ENCODE measurements around the gene C14orf132.

The C14orf132 gene

GRCh38 chr14:96100161-96101064, 61.3 kb downstream of the C14orf132 start:
- DNase-seq (ENCODE audit: low read depth) = peak; percentile 52

- DNase-seq (ENCODE audit: low read depth) = no peak
These were observed 63.1 kb downstream of the C14orf132 start for GRCh38 chr14:96102081-96102856.

GRCh38 chr14:96103075-96103474, 63.9 kb downstream of the C14orf132 start:
- no peak for DNase-seq (ENCODE audit: low read depth)

DNA sequence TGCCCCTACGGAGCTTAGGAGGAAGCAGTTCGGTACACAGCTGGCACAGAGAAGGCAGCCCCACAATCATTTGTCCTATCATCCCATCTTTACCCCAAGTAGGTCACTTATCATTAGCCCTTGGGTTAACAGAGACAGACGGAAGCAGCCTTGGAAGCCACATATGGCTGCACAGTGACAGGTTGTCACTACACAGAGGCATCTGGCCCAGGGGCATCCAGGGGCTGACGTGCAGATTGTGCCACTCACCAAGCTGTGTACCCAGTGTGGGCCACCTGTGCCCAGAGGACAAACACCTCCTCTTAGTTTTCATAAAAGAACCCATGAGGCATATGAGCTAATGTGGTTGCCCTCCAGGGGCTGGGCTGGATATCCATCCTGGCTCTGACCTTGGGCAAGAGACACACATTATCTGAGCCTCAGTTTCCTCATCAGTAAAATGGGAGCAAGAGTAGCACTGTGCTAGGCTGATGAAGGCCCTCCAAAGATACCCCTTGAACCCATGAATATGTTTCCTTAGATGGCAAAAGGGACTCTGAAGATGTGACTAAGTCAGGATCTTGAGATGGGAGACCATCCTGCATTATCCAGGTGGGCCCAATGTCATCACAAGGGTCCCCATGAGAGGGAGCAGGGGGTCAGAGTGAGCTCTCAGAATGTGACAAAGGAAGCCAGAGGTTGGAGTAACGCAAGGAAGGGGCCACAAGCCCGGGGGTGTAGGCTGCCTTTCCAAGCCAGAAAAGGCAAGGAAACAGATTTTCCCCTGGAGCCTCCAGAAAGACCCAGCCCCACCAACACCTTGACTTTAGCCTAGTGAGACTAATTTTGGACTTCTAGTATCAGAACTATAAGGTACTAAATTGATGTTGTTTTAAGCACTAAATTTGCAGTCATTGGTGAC, 64.6 kb downstream of the C14orf132 start:
- no peak for DNase-seq (ENCODE audit: low read depth)

DNA sequence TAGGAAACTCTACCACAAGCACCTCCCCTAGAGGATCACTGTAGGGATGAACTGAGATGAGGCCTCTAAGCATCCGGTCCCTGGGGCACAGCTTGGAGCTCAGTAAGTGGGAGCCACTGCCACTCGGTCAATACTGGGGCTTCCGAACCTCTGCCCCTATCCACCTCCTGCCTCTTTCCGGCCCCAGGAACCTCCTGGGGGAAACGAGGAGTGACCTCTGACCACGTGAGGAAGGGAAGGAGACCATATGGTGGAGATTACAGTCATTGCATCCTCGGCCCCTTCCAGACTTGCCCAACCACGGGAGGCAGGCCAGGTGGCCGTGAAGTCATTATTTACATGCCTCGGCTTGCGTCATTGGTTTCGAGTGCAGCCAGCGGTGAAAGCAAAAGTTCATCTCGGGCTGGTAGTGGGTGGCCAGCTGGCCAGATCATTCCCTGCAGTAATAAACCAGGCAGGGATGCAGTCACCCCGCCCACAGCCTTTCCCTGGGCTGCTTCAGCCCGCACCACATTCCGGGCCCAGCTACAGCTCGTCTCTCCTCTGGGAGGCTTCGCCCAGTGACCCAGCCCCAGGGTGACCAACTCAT, 65.4 kb downstream of the C14orf132 start:
- DNase-seq (ENCODE audit: low read depth) = peak; percentile 99

- no peak for DNase-seq (ENCODE audit: low read depth)
These were observed 66.1 kb downstream of the C14orf132 start for GRCh38 chr14:96105089-96105925.

GRCh38 chr14:96105926-96106441, 66.8 kb downstream of the C14orf132 start:
- no peak for DNase-seq (ENCODE audit: low read depth)

DNA sequence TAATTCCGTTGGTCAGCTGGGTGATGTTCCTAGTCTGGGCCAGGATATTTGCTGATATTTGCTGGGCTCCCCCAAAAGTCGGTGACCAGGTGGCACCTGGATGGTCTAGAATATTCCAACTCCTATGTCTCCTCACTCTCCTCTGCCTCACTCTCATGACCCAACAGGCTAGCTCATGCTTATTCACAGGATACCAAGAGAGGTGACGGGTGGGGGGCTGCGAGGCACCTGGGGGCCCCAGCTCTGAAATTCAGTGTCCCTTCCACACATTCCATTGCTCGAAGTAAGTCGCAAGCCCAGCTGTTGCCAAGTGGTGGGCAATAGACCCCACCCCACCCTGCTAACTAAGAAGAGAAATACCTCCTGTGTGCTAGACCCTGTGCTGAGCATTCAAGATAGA, 67.7 kb downstream of the C14orf132 start:
- no peak for DNase-seq (ENCODE audit: low read depth)

DNA sequence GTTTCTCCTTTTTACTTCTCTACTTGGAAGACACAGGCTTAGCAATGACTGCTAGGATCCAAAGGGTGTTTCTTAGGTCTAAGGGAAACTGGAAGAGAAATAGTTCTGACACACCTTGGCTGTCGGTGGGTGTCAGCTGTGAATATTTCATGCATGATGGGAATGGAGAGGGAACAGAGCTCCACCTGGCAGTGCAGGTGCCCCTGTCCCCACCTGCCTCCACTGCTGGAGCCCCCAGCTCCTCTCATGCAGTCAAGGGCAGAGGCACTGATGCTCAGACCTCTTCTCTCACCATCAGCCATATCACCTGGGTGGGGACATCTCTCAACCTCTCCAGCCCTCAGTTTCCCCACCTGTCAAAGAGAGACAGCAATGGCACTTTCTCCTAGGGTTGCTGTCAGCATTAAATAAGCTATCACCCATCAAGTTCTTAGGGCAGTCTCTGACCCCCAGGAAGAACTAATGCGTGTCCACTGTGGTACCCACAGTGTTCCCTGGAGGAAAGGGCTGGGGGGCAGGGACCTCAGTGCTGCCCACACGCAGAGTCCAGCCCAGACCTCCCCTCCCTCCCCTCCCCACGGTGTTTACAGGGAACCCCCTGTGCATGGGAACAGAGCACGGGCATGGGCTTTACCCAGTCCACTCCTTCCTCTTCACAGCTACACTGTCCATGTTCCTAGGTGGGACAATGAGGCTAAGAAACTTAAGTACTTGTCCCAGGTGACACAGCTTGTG, 69.1 kb downstream of the C14orf132 start:
- no peak for DNase-seq (ENCODE audit: low read depth)

GRCh38 chr14:96108911-96109310, 69.7 kb downstream of the C14orf132 start:
- DNase-seq (ENCODE audit: low read depth) = no peak

GRCh38 chr14:96109596-96110355, 70.6 kb downstream of the C14orf132 start:
- no peak for DNase-seq (ENCODE audit: low read depth)

GRCh38 chr14:96112032-96112431, 72.9 kb downstream of the C14orf132 start:
- DNase-seq (ENCODE audit: low read depth) = no peak

GRCh38 chr14:96114002-96114401, 74.8 kb downstream of the C14orf132 start:
- DNase-seq (ENCODE audit: low read depth) = no peak

DNA sequence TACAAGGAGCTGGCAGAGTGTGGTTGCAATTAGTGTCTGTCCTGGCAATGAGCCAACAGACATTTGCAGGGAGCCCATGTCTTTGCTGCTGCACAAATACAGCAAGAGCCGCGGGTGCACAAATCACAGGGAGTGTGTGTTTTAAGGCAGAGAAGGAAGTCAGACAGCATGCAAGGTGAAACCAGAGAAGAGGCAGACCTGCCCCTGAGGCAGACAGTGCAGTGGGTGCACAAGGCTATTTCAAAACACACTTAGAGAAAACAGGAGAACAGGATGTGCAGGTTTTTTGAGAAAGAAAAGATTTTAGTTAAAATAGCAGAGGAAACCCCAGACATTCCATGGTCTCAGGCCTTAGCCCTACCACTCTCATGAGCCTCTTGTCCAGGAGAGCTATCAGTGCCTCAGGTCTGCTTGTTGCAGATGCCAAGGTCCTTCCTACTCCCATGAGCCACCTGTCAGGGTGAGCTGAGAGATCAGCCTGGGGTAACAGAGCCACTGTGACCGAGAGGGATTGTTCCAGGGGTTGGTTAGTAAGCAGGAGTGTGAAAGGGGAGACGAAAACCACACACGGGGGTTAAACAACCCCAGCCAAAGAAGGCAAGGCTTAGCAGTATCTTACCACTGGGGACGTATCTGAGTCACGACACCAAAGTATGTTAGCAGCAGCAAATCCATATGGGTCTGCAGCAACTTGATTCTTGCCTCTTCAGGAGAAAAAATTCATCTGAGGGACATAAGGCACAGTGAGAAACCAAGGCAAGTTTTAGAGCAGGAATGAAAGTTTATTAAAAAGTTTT, 78.1 kb downstream of the C14orf132 start:
- DNase-seq (ENCODE audit: low read depth) = no peak

- no peak for DNase-seq (ENCODE audit: low read depth)
These were observed 78.8 kb downstream of the C14orf132 start for GRCh38 chr14:96117960-96118359.

DNA sequence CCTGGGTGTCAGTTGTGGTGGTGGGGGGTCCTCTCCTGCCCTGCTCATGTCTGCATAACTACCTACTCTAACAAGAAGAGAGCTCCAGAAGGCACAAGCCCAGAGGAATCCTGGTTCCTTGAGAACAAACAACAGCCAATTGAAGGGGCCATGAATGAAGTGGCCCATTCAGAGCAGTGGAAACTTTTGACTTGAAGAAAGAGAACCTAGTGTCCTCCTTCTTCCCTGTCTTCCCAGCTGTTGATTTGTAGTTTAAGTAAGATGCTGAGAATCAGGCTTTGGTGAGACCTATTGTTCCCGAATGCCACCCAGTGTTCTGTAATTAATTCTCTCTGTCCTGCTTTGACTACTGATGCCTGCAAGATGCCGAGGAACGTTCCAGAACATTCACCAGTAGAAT, 79.2 kb downstream of the C14orf132 start:
- DNase-seq (ENCODE audit: low read depth) = no peak

GRCh38 chr14:96119947-96120346, 80.8 kb downstream of the C14orf132 start:
- no peak for DNase-seq (ENCODE audit: low read depth)

GRCh38 chr14:96120392-96120791, 81.2 kb downstream of the C14orf132 start:
- no peak for DNase-seq (ENCODE audit: low read depth)
